Tibial nerve (tissue), 3 donors: Measurements from ENCODE around the gene FABP2.
"Not testable (repeated sequence)": the region's sequence is repeated elsewhere in the genome, so short reads cannot be mapped to it uniquely, and the experiment has no call there.

Experiments
- POLR2A ChIP-seq, 2 donors: fragments of 450-650 bp; IDR thresholded peaks; one replicate each; pipeline ENCODE4 v1.6.1; 2017; ENCODE audit warnings: antibody characterized with exemption in 2 of 2, mild to moderate bottlenecking in 2 of 2, moderate library complexity in 2 of 2
- TF ChIP-seq, protein P1 (sequence below), 5 experiments: fragments of 200-600 bp in 3 of 5; fragments of 450-650 bp in 2 of 5; sonication (generic) in 3 of 5; IDR thresholded peaks; one replicate each; pipeline ENCODE4 v1.5.1; 2016 to 2019; ENCODE audit warnings: antibody characterized with exemption in 5 of 5, mild to moderate bottlenecking in 3 of 5, moderate library complexity in 2 of 5

DNA sequence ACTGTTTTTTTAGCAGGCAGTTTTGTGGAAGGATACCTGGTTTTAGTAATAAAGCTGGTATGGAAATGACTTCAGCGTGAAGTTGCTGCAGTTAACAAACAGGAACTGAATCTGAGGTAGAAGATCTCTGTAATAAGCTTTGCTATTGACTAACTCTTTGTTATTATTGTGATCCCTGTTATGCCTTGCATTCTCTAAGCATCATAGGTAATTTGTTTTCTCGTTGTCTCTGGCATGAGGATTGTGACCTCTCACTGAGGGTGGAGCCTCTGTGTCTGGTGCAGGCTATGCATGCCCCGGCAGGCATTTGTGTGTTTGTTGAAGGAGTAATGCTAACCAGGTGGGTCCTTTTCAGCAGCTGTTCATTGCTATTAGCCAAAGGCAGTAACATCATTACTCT is 31.4 kb upstream of the FABP2 start:
- TF ChIP-seq POLR2A (IDR thresholded peaks at IDR 0.05): not testable (repeated sequence)
- TF ChIP-seq, protein P1, sequence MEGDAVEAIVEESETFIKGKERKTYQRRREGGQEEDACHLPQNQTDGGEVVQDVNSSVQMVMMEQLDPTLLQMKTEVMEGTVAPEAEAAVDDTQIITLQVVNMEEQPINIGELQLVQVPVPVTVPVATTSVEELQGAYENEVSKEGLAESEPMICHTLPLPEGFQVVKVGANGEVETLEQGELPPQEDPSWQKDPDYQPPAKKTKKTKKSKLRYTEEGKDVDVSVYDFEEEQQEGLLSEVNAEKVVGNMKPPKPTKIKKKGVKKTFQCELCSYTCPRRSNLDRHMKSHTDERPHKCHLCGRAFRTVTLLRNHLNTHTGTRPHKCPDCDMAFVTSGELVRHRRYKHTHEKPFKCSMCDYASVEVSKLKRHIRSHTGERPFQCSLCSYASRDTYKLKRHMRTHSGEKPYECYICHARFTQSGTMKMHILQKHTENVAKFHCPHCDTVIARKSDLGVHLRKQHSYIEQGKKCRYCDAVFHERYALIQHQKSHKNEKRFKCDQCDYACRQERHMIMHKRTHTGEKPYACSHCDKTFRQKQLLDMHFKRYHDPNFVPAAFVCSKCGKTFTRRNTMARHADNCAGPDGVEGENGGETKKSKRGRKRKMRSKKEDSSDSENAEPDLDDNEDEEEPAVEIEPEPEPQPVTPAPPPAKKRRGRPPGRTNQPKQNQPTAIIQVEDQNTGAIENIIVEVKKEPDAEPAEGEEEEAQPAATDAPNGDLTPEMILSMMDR (IDR thresholded peaks at IDR 0.05): not testable (repeated sequence)
